T47D (cell line): ENCODE results near the gene CRLF3.
"Not testable (repeated sequence)": the region's sequence is repeated elsewhere in the genome, so short reads cannot be mapped to it uniquely, and the experiment has no call there.

Experiments
- DNase-seq, 2 experiments: peaks; one replicate each; pipeline versions ENCODE4 v3.0.0 to v3.0.0-alpha.2; 2011 to 2012; ENCODE audit warnings: low read depth in 1 of 2, low spot score in 1 of 2
- JUND ChIP-seq: IDR thresholded peaks from 2 replicates; pipeline ENCODE4 v1.6.1; 2012; ENCODE audit warnings: low read depth
- in situ Hi-C: cut with HindIII; loops from 2 replicates; pipeline ENCODE4 v1.10.0; 2016; ENCODE audit warnings: low sequenced_read_pairs, low pct_unique_long_range_greater_than_20kb

The CRLF3 gene

DNA sequence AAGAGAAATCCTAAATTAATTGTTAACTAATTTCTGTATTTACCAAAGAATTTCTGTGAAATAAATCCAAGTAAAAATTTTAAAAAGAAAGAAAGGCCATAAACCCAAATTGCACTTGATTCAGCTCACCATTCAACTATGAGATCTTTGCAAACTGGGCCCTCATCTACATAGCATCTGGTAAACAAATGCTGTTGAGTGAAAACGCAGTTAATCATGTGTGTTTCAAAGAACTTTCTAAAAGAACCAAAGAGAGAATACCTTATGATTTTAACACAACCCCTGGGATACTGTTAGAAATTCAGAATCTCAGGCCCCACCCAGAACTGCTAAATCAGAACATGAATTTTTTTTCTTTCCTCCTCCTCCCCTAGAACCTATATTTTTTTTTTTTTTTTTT lies 16.6 kb downstream of the CRLF3 start:
- no peak for DNase-seq
- in situ Hi-C loops: no loop called here
- TF ChIP-seq JUND: no peak

DNA sequence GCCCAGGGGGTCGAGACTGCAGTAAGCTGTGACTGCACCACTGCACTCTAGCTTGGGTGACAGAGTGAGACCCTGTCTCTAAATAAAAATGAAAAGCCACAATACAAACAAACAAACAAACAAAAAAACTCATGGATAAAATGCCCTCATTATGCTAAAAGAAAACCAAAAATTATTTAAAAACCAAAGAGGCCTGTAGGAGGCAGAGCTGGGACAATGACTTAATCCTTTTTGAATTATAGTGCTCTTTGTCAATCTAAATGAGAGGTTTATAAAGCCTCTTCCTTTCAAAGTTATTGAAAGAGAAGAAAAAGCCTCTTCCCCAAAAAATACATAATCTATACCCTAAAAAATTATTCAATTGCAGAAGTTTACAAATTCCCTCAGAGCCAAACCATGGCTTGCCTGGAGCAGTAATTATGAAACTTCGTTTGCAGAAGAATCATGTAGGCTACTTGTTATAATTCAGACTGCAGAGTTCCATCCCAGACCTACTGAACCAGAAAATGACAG lies 18.5 kb downstream of the CRLF3 start:
- in situ Hi-C loops: no loop called here
- no peak for DNase-seq
- no peak for TF ChIP-seq JUND

DNA sequence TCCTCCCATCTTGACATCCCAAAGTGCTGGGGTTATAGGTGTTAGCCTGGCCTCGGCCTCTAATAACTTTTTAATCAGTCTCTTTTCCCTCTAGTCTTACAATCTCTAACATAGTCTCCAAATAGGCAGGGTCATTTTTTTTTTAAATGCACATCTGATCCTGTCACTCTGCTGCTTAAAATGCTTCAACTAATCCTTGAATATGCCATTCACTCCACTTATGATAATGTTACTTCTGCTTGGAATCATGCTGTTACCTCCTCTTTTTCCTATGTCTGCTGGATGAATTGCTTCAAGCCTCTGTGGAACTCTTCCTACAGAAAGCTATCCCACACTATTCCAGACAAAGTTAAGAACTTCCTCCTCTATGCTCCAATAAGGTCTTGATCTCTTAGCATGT lies 22.8 kb downstream of the CRLF3 start:
- in situ Hi-C loops: no loop called here
- no peak for TF ChIP-seq JUND
- no peak for DNase-seq

DNA sequence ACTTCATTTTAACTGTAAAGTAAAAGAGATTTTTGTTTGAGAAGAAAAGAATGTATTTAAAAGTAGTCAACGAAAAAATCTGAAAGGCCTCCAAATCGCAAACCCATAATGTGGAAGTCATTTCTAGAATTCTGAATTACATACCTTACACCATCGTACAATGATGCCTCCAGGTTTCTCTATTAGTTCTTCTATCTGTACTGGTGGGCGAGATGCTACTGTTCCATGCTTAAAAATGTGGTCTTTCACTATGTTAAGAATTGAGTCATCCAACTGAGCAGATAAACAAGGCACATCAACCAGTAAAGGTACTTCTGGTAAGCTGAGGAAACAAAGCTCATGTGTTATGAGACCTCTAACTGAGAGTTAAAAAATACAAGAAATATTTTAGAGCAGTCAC lies 28.5 kb downstream of the CRLF3 start:
- in situ Hi-C loops: no loop called here
- TF ChIP-seq JUND: no peak
- no peak for DNase-seq

DNA sequence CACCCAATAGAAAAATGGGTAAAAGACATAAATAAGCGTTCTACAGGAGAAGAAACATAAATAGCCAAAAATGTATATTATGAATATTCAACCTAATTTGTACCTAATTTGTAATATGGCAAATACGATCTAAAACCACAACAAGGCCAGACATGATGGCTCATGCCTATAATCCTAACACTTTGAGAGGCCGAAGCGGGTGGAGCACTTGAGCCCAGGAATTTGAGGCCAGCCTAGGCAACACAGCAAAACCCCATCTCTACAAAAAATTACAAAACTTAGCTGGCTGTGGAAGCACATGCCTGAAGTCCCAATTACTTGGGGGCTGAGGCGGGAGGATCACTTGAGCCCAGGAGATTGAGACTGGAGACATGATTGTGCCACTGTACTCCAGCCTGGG lies 30.1 kb downstream of the CRLF3 start:
- no peak for DNase-seq
- TF ChIP-seq JUND: no peak
- in situ Hi-C loops: no loop called here

DNA sequence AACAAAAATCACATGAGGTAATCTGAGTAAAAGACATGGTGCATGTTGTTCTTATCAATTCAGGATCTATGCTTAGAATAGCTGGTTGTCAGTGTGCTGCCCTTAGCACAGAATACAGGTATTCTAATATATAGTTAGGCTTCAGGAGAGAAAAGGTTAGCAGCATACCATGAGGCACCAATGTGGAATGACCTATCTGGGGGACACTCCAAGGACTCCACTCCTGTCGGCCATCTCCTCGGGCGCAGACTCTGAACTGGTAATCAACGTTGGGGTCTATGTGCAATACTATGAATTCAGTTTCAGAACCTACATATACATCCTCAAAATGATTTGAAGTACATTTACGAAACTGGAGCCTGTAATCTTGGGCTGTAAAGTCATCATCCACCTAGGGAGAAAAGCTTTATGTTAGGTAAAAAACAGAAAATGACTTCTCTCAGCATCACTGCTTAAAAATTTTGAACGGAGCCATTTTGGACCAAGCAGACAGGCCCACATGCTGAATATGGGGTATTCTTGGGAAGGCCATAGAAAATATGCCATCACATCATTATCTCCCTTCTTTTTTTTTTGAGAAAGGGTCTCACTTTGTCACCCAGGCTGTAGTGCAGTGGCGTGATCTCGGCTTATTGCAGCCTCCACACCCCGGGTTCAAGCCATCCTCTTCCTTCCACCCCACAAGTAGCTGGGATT lies 31.1 kb downstream of the CRLF3 start:
- TF ChIP-seq JUND: no peak
- DNase-seq: no peak
- in situ Hi-C loops: no loop called here

DNA sequence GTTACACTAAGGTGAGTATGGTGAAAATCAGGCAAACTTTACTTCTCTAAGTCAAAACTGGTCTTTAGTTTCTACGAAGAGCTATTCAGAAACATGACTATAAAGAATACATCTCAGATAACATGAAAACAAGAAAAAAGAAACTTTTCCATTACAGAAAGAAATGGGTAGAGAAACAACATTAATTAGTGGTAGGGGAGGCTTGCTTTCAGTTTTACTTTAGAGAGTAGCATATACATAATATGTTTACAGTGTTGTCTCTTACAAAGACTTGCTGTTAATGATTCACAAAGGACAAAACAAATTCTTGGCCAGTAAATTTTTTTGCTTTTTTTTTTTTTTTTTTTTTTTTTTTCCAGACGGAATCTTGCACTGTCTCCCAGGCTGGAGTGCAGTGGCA lies 34.2 kb downstream of the CRLF3 start:
- TF ChIP-seq JUND: no peak
- in situ Hi-C loops: no loop called here
- no peak for DNase-seq

DNA sequence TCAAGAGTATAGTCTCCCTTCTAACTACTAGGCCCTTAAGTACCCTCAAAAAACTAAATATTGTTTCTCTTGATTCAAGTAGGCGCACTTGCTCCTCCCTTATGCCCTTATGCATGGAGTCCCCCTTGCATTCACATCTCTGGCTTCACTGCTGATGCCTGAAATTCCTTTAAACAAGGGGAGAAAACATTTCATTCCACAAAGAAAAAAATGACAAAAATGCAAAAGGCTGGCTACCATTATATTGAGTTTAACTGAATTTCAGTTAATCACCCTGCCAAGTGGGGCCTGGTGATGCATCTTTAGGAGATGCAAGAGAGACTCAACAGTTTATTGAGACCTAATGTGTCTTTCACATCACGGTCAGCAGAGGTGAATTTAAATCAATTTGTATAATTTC lies 35.6 kb downstream of the CRLF3 start:
- in situ Hi-C loops: no loop called here
- TF ChIP-seq JUND: no peak
- no peak for DNase-seq

DNA sequence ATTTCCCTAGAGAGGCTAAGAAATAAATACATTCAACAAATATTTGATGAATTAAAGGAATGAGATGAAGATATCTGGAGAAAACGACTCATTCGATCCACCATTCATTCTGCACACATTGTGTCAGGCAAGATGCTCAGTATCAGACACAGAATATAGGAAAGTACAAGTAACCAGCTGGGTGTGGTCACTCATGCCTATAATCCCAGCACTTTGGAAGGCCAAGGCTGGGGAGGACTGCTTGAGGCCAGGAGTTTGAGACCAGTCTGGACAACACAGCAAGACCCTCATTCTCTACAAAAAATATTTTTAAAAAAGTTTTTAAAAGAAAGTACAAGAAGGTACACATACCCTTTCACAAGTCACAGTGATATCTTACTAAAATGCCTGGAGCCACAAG lies 42.3 kb downstream of the CRLF3 start:
- DNase-seq: no peak
- in situ Hi-C loops: no loop called here
- no peak for TF ChIP-seq JUND

DNA sequence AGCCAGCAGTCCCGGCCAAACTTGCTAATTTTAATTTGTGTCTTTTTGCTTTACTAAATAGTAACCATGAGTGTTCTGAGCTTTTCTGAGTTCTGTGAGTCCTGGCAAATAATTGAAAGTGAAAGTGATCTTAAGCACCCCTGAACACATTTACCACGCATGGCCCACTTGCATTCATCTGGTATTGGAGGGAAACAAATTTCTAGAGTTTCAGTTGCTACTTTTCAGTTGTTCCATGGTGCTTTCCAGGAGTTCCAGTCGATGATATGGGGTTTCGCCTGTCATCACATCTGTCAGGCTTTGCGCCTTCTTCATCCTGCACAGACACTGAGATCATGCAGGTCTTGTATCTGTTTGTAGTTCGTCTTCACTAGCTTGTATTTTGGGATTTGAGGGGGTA lies 44.1 kb downstream of the CRLF3 start:
- TF ChIP-seq JUND: no peak
- no peak for DNase-seq
- in situ Hi-C loops: no loop called here

DNA sequence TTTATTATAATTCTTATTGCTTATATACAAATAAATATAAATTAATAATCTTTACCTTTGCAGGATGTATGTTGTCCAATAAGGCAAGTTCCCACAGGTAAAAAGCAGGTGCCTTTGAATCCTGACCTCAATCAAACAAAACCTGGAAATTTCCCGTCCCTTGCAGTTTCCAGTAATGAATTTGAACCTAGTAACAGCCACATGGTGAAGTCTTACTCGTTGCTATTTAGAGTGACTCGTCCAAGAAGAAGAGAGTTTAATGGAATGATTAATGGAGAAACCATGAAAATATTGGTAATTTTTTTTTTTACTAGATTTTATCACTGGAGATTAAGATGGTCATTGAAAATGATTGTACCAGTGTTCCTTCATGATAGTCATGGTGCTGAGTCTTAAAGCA lies 55.7 kb downstream of the CRLF3 start:
- in situ Hi-C loops, DNase-seq: not testable (repeated sequence)

DNA sequence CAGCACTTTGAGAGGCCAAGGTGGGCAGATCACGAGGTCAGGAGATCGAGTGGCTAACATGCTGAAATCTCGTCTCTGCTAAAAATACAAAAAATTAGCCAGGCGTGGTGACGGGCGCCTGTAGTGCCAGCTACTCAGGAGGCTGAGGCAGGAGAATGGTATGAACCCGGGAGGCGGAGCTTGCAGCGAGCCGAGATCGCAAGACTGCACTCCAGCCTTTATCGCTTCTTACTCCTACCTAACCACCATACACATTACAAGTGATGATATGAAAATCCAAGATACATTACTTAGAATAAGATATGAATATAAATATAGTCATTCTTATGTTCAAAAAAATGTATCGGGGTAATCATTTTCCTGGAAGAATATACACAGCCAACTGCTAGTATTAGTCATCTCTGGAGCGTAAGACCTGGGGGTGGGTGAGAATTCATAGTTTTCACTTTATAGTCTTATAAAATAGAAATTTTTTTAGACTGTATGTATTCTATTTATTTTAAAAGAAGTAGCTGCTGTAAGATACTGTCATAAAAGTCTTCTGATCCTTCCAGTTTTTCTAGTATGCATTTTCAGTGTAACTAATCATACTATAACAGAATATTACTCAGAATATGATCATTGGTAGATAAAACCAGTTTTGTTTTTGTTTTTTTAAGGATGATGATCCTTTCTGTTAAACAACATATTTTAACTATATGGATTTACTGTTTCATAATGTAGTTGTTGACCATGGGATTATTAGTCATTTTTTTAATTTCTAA lies 56.7 kb downstream of the CRLF3 start:
- DNase-seq, in situ Hi-C loops: not testable (repeated sequence)

DNA sequence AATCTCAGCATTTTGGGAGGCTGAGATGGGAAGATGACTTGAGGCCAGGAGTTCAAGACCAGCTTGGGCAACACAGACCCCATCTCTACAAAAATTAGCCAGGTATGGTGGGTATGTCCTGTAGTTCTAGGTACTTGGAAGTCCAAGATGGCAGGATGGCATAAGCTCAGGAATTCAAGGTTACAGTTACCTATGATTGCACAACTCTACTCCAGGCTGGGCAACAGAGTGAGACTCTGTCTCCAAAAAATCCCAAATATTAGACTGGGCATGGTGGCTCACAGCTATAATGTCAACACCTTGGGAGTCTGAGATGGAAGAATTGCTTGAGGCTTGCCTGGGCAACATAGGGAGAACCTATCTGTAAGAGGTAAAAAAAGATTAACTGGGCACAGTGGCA lies 63.4 kb downstream of the CRLF3 start:
- no peak for TF ChIP-seq JUND
- DNase-seq: no peak
- in situ Hi-C loops: no loop called here

DNA sequence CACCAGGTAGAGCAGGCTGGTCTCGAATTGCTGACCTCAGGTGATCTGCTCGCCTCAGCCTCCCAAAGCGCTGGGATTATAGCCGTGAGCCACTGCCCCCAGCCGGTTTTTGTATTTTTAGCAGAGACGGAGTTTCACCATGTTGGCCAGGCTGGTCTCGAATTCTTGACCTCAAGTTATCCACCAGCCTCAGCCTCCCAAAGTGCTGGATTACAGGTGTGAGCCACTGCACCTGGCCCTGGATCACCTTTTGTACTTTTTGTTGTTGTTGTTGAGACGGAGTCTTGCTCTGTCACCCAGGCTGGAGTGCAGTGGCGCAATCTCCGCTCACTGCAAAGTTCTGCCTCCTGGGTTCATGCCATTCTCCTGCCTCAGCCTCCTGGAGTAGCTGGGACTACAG lies 71.2 kb downstream of the CRLF3 start:
- DNase-seq, in situ Hi-C loops: not testable (repeated sequence)

DNA sequence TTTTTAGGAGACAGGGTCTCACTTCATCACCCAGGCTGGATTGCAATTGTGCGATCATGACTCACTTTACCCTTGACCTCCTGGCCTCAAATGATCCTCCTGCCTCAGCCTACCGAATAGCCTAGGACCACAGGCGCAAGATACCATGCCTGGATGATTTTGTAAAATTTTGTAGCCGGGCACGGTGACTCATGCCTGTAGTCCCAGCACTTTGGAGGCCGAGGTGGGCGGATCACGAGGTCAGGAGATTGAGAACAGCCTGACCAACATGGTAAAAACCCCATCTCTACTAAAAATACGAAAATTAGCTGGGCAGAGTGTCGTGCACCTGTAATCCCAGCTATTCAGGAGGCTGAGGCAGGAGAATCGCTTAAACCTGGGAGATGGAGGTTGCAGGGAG lies 73.5 kb downstream of the CRLF3 start:
- in situ Hi-C loops, DNase-seq: not testable (repeated sequence)

DNA sequence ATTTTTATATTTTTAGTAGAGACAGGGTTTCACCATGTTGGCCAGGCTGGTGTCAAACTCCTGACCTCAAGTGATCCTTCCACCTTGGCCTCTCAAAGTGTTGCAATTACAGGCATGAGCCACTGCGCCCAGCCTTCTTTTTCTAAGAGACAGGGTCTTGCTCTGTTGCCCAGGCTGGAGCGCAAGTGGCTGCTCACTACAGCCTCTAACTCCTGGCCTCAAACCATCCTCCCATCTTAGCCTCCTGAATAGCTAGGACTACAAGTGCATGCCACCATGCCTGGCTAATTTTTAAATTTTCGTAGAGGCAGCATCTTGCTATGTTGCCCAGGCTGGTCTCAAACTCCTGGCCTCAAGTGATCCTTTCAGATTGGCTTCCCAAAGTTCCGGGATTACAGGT lies 76.9 kb downstream of the CRLF3 start:
- in situ Hi-C loops, DNase-seq: not testable (repeated sequence)

DNA sequence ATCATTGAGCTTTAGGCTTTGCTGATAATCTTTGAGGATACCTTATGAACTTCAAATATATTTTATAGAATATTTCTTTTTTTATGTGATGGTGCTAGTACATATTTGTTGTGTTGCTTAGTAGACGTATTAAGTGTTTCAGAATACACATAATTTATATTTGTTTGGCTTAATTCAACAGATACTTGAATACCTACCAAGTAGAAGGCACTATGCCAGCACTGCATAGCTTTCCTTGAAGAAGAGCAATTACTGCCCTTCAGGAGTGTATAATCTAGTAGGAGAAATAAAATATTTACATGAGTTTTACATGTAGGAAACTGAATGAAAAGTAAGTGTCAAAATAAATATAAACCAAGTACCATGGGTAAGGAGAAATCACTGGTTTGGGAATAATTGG lies 81.8 kb downstream of the CRLF3 start:
- DNase-seq, in situ Hi-C loops: not testable (repeated sequence)

DNA sequence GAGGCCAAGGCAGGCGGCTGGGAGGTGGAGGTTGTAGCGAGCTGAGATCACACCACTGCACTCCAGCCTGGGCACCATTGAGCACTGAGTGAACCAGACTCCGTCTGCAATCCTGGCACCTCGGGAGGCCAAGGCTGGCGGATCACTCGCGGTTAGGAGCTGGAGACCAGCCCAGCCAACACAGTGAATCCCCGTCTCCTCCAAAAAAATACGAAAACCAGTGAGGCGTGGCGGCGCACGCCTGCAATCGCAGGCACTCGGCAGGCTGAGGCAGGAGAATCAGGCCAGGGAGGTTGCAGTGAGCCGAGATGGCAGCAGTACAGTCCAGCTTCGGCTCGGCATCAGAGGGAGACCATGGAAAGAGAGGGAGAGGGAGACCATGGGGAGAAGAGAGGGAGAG lies 88.1 kb downstream of the CRLF3 start:
- in situ Hi-C loops: not testable (repeated sequence)

DNA sequence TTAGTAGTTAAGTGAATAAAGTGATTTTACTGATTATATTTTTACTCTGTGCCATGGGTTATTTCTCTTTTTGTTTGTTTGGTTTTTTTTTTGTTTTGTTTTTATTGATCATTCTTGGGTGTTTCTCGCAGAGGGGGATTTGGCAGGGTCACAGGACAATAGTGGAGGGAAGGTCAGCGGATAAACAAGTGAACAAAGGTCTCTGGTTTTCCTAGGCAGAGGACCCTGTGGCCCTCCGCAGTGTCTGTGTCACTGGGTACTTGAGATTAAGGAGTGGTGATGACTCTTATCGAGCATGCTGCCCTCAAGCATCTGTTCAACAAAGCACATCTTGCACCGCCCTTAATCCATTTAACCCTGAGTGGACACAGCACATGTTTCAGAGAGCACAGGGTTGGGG lies 88.8 kb downstream of the CRLF3 start:
- in situ Hi-C loops, DNase-seq: not testable (repeated sequence)

More for the DNA sequence above, 88.1 kb downstream of the CRLF3 start:
- DNase-seq: not testable (repeated sequence)
